WTC11 (cell line): Measurements from ENCODE around the gene HECTD4. TPM values are rescaled to one million over a fixed set of nuclear protein-coding genes. Genes with fewer than 3 reads are reported as not detected.

Experiments
- ATAC-seq: fragments of 200-7000 bp; cut with Tn5 transposase; 2 replicates; pipeline ENCODE4 v1.10.0; 2021; ENCODE audit warnings: mild to moderate bottlenecking, moderate library complexity
- CTCF ChIA-PET: fragments of 300-600 bp; sonication (Branson Sonifier 250); formaldehyde crosslinking; loops from one replicate; lab custom pipeline; 2021; ENCODE audit warnings: antibody characterized with exemption; lab: Charles Lee
- POLR2A ChIA-PET: fragments of 350-600 bp; sonication (Branson Sonifier 250); formaldehyde crosslinking; loops from one replicate; lab custom pipeline; 2021; ENCODE audit warnings: antibody characterized with exemption; lab: Charles Lee
- DNase-seq: peaks from one replicate; pipeline ENCODE4 v3.0.0; 2021; ENCODE audit warnings: low spot score
- H3K27ac Mint-ChIP-seq: 2 replicates; pipeline ENCODE4 v1.8.0; 2021; ENCODE audit warnings: mixed read lengths
- H3K27me3 Mint-ChIP-seq: 2 replicates; pipeline ENCODE4 v1.8.0; 2021; ENCODE audit warnings: low read depth, mild to moderate bottlenecking, moderate library complexity, mixed read lengths
- H3K36me3 Mint-ChIP-seq: 2 replicates; pipeline ENCODE4 v1.8.0; 2021; ENCODE audit warnings: mixed read lengths
- H3K4me1 Mint-ChIP-seq: 2 replicates; pipeline ENCODE4 v1.8.0; 2022; ENCODE audit warnings: mixed read lengths
- H3K4me3 Mint-ChIP-seq: 2 replicates; pipeline ENCODE4 v1.8.0; 2021; ENCODE audit warnings: mild to moderate bottlenecking, moderate library complexity, mixed read lengths
- H3K9me3 Mint-ChIP-seq: 2 replicates; pipeline ENCODE4 v1.8.0; 2021; ENCODE audit warnings: mixed read lengths
- CREB1 ChIP-seq: sonication (generic); formaldehyde crosslinking; IDR thresholded peaks from 2 replicates; pipeline ENCODE4 v1.8.0; 2023; ENCODE audit warnings: mild to moderate bottlenecking, missing genetic modification reagents
- CREM ChIP-seq: sonication (generic); formaldehyde crosslinking; IDR thresholded peaks from 2 replicates; pipeline ENCODE4 v1.8.1; 2022; ENCODE audit warnings: mild to moderate bottlenecking, missing genetic modification reagents, moderate library complexity
- E2F1 ChIP-seq: sonication (generic); formaldehyde crosslinking; IDR thresholded peaks from 2 replicates; pipeline ENCODE4 v1.8.0; 2022; ENCODE audit warnings: mild to moderate bottlenecking, missing genetic modification reagents
- ESRRA ChIP-seq: sonication (generic); formaldehyde crosslinking; IDR thresholded peaks from 2 replicates; pipeline ENCODE4 v1.8.1; 2022; ENCODE audit warnings: mild to moderate bottlenecking, missing genetic modification reagents, borderline replicate concordance
- ETV6 ChIP-seq: sonication (generic); formaldehyde crosslinking; IDR thresholded peaks from 2 replicates; pipeline ENCODE4 v1.8.1; 2022; ENCODE audit warnings: mild to moderate bottlenecking, missing genetic modification reagents
- GABPB1 ChIP-seq: sonication (generic); formaldehyde crosslinking; IDR thresholded peaks from 2 replicates; pipeline ENCODE4 v1.8.1; 2023; ENCODE audit warnings: mild to moderate bottlenecking, missing genetic modification reagents
- IRF1 ChIP-seq: sonication (generic); formaldehyde crosslinking; IDR thresholded peaks from 2 replicates; pipeline ENCODE4 v1.8.0; 2023; ENCODE audit warnings: missing genetic modification reagents
- IRF2 ChIP-seq: sonication (generic); formaldehyde crosslinking; IDR thresholded peaks from 2 replicates; pipeline ENCODE4 v1.8.0; 2022; ENCODE audit warnings: low read depth, missing genetic modification reagents, borderline replicate concordance
- MYBL2 ChIP-seq: sonication (generic); formaldehyde crosslinking; IDR thresholded peaks from 2 replicates; pipeline ENCODE4 v1.8.1; 2023; ENCODE audit warnings: mild to moderate bottlenecking, moderate library complexity, missing genetic modification reagents
- NR1H2 ChIP-seq: sonication (generic); formaldehyde crosslinking; IDR thresholded peaks from 2 replicates; pipeline ENCODE4 v1.9.0; 2021; ENCODE audit warnings: mild to moderate bottlenecking, moderate library complexity, missing genetic modification reagents
- PRRX2 ChIP-seq: fragments of 250-450 bp; sonication (Bioruptor Pico); IDR thresholded peaks from 2 replicates; pipeline ENCODE4 v1.8.0; 2021; ENCODE audit warnings: mild to moderate bottlenecking
- SP1 ChIP-seq: sonication (generic); formaldehyde crosslinking; conservative IDR thresholded peaks from 2 replicates; pipeline ENCODE4 v1.8.1; 2022; ENCODE audit warnings: missing genetic modification reagents
- TEAD1 ChIP-seq: sonication (generic); formaldehyde crosslinking; IDR thresholded peaks from 2 replicates; pipeline ENCODE4 v1.8.0; 2022; ENCODE audit warnings: mild to moderate bottlenecking, missing genetic modification reagents
- ZNF671 ChIP-seq: fragments of 250-450 bp; sonication (Bioruptor Pico); IDR thresholded peaks from 2 replicates; pipeline ENCODE4 v1.8.0; 2021; ENCODE audit warnings: mild to moderate bottlenecking
- total RNA-seq: library from RNA; stranded (reverse); gene quantifications from 3 replicates; pipeline ENCODE4 v1.2.3, GENCODE V29; 2021
- TF ChIP-seq, protein P1 (sequence below): sonication (generic); formaldehyde crosslinking; IDR thresholded peaks from 2 replicates; pipeline ENCODE4 v1.8.1; 2022; ENCODE audit warnings: missing genetic modification reagents, borderline replicate concordance
- TF ChIP-seq, protein P2 (sequence below): sonication (generic); formaldehyde crosslinking; IDR thresholded peaks from 2 replicates; pipeline ENCODE4 v1.8.1; 2023; ENCODE audit warnings: mild to moderate bottlenecking, missing genetic modification reagents, moderate library complexity
- TF ChIP-seq, protein P3 (sequence below): sonication (generic); formaldehyde crosslinking; IDR thresholded peaks from 2 replicates; pipeline ENCODE4 v1.8.1; 2022; ENCODE audit warnings: mild to moderate bottlenecking, moderate library complexity, missing genetic modification reagents
- TF ChIP-seq, protein P4 (sequence below): sonication (generic); formaldehyde crosslinking; conservative IDR thresholded peaks from 2 replicates; pipeline ENCODE4 v1.8.1; 2023; ENCODE audit warnings: mild to moderate bottlenecking, low read depth, missing genetic modification reagents, moderate library complexity
- TF ChIP-seq, protein P5 (sequence below): sonication (generic); formaldehyde crosslinking; IDR thresholded peaks from 2 replicates; pipeline ENCODE4 v1.8.1; 2023; ENCODE audit warnings: mild to moderate bottlenecking, missing genetic modification reagents, moderate library complexity

HECTD4 gene
- total RNA-seq, 1 experiment from 2014 or later, result 31.7 TPM

- TF ChIP-seq, protein P1, sequence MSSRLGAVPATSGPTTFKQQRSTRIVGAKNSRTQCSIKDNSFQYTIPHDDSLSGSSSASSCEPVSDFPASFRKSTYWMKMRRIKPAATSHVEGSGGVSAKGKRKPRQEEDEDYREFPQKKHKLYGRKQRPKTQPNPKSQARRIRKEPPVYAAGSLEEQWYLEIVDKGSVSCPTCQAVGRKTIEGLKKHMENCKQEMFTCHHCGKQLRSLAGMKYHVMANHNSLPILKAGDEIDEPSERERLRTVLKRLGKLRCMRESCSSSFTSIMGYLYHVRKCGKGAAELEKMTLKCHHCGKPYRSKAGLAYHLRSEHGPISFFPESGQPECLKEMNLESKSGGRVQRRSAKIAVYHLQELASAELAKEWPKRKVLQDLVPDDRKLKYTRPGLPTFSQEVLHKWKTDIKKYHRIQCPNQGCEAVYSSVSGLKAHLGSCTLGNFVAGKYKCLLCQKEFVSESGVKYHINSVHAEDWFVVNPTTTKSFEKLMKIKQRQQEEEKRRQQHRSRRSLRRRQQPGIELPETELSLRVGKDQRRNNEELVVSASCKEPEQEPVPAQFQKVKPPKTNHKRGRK (CRISPR knock-in tag), result no peak
- no peak for TF ChIP-seq CREB1 (CRISPR knock-in tag)
- TF ChIP-seq, all 79 proteins: peak for 1
These were observed 184.0 kb downstream of the HECTD4 start (continued) for GRCh38 chr12:112198120-112198733.

- no peak overlapping the region for H3K4me3 Mint-ChIP-seq
- DNase-seq (no peak), ATAC-seq (no peak)
- TF ChIP-seq, protein P2, sequence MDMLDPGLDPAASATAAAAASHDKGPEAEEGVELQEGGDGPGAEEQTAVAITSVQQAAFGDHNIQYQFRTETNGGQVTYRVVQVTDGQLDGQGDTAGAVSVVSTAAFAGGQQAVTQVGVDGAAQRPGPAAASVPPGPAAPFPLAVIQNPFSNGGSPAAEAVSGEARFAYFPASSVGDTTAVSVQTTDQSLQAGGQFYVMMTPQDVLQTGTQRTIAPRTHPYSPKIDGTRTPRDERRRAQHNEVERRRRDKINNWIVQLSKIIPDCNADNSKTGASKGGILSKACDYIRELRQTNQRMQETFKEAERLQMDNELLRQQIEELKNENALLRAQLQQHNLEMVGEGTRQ (CRISPR knock-in tag), result no peak
- TF ChIP-seq, protein P3, sequence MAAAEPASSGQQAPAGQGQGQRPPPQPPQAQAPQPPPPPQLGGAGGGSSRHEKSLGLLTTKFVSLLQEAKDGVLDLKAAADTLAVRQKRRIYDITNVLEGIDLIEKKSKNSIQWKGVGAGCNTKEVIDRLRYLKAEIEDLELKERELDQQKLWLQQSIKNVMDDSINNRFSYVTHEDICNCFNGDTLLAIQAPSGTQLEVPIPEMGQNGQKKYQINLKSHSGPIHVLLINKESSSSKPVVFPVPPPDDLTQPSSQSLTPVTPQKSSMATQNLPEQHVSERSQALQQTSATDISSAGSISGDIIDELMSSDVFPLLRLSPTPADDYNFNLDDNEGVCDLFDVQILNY (CRISPR knock-in tag), result no peak
- TF ChIP-seq ESRRA (no peak), IRF2 (no peak), NR1H2 (CRISPR knock-in tag) (no peak), CREM (CRISPR knock-in tag) (no peak), IRF1 (no peak), MYBL2 (CRISPR knock-in tag) (no peak)
- TF ChIP-seq, protein P4, sequence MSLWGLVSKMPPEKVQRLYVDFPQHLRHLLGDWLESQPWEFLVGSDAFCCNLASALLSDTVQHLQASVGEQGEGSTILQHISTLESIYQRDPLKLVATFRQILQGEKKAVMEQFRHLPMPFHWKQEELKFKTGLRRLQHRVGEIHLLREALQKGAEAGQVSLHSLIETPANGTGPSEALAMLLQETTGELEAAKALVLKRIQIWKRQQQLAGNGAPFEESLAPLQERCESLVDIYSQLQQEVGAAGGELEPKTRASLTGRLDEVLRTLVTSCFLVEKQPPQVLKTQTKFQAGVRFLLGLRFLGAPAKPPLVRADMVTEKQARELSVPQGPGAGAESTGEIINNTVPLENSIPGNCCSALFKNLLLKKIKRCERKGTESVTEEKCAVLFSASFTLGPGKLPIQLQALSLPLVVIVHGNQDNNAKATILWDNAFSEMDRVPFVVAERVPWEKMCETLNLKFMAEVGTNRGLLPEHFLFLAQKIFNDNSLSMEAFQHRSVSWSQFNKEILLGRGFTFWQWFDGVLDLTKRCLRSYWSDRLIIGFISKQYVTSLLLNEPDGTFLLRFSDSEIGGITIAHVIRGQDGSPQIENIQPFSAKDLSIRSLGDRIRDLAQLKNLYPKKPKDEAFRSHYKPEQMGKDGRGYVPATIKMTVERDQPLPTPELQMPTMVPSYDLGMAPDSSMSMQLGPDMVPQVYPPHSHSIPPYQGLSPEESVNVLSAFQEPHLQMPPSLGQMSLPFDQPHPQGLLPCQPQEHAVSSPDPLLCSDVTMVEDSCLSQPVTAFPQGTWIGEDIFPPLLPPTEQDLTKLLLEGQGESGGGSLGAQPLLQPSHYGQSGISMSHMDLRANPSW (CRISPR knock-in tag), result no peak
- H3K36me3 Mint-ChIP-seq, result peaks cover 24% of the 10 kb centered on the region
- no peaks in the 10 kb centered on the region for H3K27me3 Mint-ChIP-seq
- H3K4me1 Mint-ChIP-seq, result peaks cover 2% of the 10 kb centered on the region; the same call in 1 of the 2 replicates
- no peaks in the 10 kb centered on the region for H3K9me3 Mint-ChIP-seq
- CTCF ChIA-PET, result interaction anchor here (2.2 to 5.1 kb wide), 2 partner anchors 65 to 191 kb away, joined by 23 to 126 read pairs; no protein-coding TSS in a partner anchor
- POLR2A ChIA-PET, result no interaction called here
- 0 out of 2 replicates have a peak overlapping the region, but pooled peaks have one; percentile 21 for H3K27ac Mint-ChIP-seq
These were observed 185.9 kb downstream of the HECTD4 start for GRCh38 chr12:112196196-112196875.

GRCh38 chr12:112194601-112195247 lies 187.5 kb downstream of the HECTD4 start:
- TF ChIP-seq PRRX2 (no peak), IRF2 (no peak), E2F1 (CRISPR knock-in tag) (no peak), GABPB1 (CRISPR knock-in tag) (no peak), ZNF671 (CRISPR knock-in tag) (no peak), TEAD1 (CRISPR knock-in tag) (no peak), SP1 (CRISPR knock-in tag) (no peak), ETV6 (no peak)
- TF ChIP-seq, protein P5, sequence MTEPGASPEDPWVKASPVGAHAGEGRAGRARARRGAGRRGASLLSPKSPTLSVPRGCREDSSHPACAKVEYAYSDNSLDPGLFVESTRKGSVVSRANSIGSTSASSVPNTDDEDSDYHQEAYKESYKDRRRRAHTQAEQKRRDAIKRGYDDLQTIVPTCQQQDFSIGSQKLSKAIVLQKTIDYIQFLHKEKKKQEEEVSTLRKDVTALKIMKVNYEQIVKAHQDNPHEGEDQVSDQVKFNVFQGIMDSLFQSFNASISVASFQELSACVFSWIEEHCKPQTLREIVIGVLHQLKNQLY (CRISPR knock-in tag), result no peak
- H3K27ac Mint-ChIP-seq, result no peak overlapping the region
- CTCF ChIA-PET, result no interaction called here
- no peak for DNase-seq
- H3K36me3 Mint-ChIP-seq, result peaks cover 21% of the 10 kb centered on the region
- ATAC-seq, result no peak
- H3K4me3 Mint-ChIP-seq, result no peak overlapping the region
- no peaks in the 10 kb centered on the region for H3K9me3 Mint-ChIP-seq
- POLR2A ChIA-PET, result interaction anchor here (0.5 kb wide), 1 partner anchor 12 kb away, joined by 4 read pairs; no protein-coding TSS in a partner anchor
- peaks cover 2% of the 10 kb centered on the region; the same call in 1 of the 2 replicates for H3K4me1 Mint-ChIP-seq
- H3K27me3 Mint-ChIP-seq, result no peaks in the 10 kb centered on the region
